Left kidney (tissue), 2 donors: Measurements from ENCODE around the gene PDE4B. TPM values are rescaled to one million over a fixed set of nuclear protein-coding genes. Genes with fewer than 3 reads are reported as not detected.
"Not testable (repeated sequence)": the region's sequence is repeated elsewhere in the genome, so short reads cannot be mapped to it uniquely, and the experiment has no call there.

Source experiments
- DNase-seq: peaks from one replicate; pipeline ENCODE4 v3.0.0-alpha.2; 2013
- polyA plus RNA-seq: library from polyadenylated mRNA; unstranded; fragments of 120-200 nt; gene quantifications from one replicate; pipeline ENCODE4 v1.2.1, GENCODE V29; 2013; ENCODE audit not compliant: insufficient read length

The PDE4B gene
- polyA plus RNA-seq, 1 donor: 10.3 TPM

GRCh38 chr1:65813956-65814355, 21.3 kb downstream of the PDE4B start:
- DNase-seq: no peak

- no peak for DNase-seq
Observed at GRCh38 chr1:65814752-65815151, 22.1 kb downstream of the PDE4B start.

- no peak for DNase-seq
Observed at GRCh38 chr1:65817891-65818290, 25.2 kb downstream of the PDE4B start.

GRCh38 chr1:65818966-65819365, 26.3 kb downstream of the PDE4B start:
- no peak for DNase-seq

- DNase-seq: no peak
Observed at GRCh38 chr1:65820983-65821382, 28.3 kb downstream of the PDE4B start.

- no peak for DNase-seq
Observed at GRCh38 chr1:65821386-65821785, 28.7 kb downstream of the PDE4B start.

GRCh38 chr1:65824103-65824502, 31.4 kb downstream of the PDE4B start:
- no peak for DNase-seq

GRCh38 chr1:65825741-65826140, 33.0 kb downstream of the PDE4B start:
- DNase-seq: no peak

GRCh38 chr1:65826782-65827181, 34.1 kb downstream of the PDE4B start:
- no peak for DNase-seq

- no peak for DNase-seq
Observed at GRCh38 chr1:65827346-65827745, 34.7 kb downstream of the PDE4B start.

GRCh38 chr1:65830306-65830705, 37.6 kb downstream of the PDE4B start:
- no peak for DNase-seq

GRCh38 chr1:65832296-65832695, 39.6 kb downstream of the PDE4B start:
- no peak for DNase-seq

GRCh38 chr1:65836686-65837085, 44.0 kb downstream of the PDE4B start:
- no peak for DNase-seq

- DNase-seq: no peak
Observed at GRCh38 chr1:65840683-65841082, 48.0 kb downstream of the PDE4B start.

- no peak for DNase-seq
Observed at GRCh38 chr1:65844296-65844695, 51.6 kb downstream of the PDE4B start.

GRCh38 chr1:65844821-65845534, 52.3 kb downstream of the PDE4B start:
- DNase-seq: no peak

GRCh38 chr1:65845535-65846060, 52.9 kb downstream of the PDE4B start:
- DNase-seq: no peak

GRCh38 chr1:65846866-65847265, 54.2 kb downstream of the PDE4B start:
- no peak for DNase-seq

GRCh38 chr1:65850281-65850680, 57.6 kb downstream of the PDE4B start:
- no peak for DNase-seq

GRCh38 chr1:65856591-65856990, 63.9 kb downstream of the PDE4B start:
- DNase-seq: not testable (repeated sequence)

GRCh38 chr1:65866439-65866838, 73.7 kb downstream of the PDE4B start:
- no peak for DNase-seq

GRCh38 chr1:65872301-65872700, 79.6 kb downstream of the PDE4B start:
- DNase-seq: no peak

GRCh38 chr1:65878342-65878741, 85.6 kb downstream of the PDE4B start:
- DNase-seq: not testable (repeated sequence)

GRCh38 chr1:65880611-65881010, 87.9 kb downstream of the PDE4B start:
- no peak for DNase-seq
